HG02973 (cell line): ENCODE measurements around the gene SLC9A3.
"Not testable (repeated sequence)": the region's sequence is repeated elsewhere in the genome, so short reads cannot be mapped to it uniquely, and the experiment has no call there.

Experiments
- ATAC-seq: cut with Tn5 transposase; IDR thresholded peaks from one replicate; pipeline ENCODE4 v1.9.1; 2021; ENCODE audit warnings: moderate library complexity; ENCODE audit not compliant: unreplicated experiment

Gene SLC9A3

DNA sequence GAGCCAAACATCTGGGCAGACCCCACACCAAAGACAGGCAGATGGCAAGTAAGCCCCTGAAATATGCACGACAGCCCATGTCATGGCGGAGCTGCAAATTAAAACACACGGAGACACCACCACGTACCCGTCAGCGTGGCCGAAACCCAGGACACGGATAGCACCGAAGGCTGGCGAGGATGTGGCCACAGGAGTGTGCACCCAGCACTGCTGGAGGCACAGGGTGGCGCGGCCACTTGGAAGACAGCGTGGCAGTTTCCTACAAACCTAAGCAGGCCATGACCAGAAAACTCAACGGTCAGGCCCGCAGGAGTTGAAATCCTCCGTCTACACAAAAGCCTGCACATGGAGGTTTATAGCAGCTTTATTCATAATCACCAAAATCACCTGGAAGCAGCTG, 12.8 kb downstream of the SLC9A3 start:
- ATAC-seq: no peak

GRCh38 chr5:510521-510920, 13.7 kb downstream of the SLC9A3 start:
- no peak for ATAC-seq

DNA sequence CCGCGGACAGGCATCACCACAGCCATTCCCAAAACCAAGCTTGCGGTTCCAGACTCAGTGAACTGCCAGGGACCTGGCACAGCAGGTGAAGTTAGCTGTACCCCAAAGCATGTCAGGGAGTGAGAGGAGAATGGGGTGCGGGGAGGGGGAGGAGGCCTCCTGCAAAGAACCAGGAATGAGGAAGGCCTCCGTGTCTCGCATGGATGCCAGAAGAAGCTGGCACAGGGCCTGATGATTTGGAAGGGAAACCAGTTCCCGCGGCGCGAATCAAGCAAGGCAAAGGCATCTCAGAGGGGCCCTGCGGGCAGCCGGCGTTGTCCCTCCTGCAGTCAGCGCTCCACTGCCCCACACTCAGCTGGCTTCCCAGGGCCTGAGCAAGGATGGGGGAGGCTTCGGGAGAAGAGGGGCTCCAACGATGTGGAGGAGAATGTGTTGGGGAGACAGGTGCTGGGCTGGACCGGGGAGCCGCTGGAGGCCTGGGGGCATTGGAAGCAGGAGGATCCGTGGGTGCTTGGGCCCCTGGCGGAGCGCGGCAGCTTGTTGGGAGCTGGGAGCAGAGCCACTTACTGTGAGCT, 14.6 kb downstream of the SLC9A3 start:
- no peak for ATAC-seq

- not testable (repeated sequence) for ATAC-seq
Observed at GRCh38 chr5:507986-508575, 16.2 kb downstream of the SLC9A3 start.

- ATAC-seq: no peak
Observed at GRCh38 chr5:505951-506525, 18.2 kb downstream of the SLC9A3 start.

- no peak for ATAC-seq
Observed at GRCh38 chr5:504326-505154, 19.7 kb downstream of the SLC9A3 start.

- ATAC-seq: no peak
Observed at GRCh38 chr5:502325-503079, 21.7 kb downstream of the SLC9A3 start.

DNA sequence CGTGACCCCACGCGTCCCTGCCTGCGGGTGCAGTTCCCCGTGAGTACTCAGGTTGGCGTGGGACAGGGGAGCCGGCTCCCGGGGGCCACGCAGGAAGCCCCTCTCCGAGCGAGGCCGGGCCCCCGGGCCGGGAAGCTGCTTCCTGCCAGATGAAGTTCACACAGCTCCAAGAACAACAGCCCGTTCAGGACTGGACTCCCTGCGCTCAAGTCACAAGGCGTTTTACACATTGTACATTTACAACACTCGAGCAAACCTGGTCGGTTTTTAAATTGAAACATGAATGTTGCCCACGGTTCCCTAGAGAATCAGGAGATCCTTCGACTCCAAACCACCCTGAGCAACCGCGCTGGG, 22.4 kb downstream of the SLC9A3 start:
- no peak for ATAC-seq

DNA sequence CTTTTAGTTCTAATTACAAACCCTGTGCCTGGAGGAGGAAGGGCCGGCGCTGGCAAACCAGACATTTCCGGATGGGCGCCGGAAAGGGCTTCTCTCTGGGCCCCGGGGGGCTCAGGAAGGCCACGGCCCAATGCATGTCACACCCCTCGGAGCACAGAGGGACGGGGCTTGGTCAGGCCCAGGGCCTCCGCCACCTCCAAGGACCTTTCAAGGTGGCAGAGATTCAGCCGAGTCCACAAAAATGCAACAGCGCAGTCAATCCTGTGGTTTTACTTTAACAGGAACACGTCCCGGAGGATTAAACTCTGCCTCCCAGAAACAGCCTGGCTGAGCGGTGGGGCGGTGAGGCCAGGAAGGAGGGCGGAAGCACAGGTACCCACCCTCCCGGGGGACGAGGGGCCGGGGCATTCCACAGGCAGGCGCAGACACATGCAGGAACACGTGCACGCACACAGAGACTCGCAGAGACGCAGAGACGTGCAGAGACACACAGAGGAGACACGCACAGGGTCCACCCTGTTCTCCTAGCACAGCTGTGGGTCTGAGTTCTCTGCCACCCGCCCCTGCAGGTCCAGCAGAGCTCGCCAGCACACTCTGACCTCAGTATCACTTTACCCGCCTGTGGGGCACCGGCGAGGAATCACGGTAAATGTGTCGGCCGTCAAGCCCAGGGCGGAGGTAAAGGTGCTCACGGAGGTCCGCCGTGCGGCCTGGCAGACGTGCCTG, 23.0 kb downstream of the SLC9A3 start:
- no peak for ATAC-seq

GRCh38 chr5:500491-500890, 23.8 kb downstream of the SLC9A3 start:
- ATAC-seq: no peak

GRCh38 chr5:499233-500209, 24.7 kb downstream of the SLC9A3 start:
- no peak for ATAC-seq

DNA sequence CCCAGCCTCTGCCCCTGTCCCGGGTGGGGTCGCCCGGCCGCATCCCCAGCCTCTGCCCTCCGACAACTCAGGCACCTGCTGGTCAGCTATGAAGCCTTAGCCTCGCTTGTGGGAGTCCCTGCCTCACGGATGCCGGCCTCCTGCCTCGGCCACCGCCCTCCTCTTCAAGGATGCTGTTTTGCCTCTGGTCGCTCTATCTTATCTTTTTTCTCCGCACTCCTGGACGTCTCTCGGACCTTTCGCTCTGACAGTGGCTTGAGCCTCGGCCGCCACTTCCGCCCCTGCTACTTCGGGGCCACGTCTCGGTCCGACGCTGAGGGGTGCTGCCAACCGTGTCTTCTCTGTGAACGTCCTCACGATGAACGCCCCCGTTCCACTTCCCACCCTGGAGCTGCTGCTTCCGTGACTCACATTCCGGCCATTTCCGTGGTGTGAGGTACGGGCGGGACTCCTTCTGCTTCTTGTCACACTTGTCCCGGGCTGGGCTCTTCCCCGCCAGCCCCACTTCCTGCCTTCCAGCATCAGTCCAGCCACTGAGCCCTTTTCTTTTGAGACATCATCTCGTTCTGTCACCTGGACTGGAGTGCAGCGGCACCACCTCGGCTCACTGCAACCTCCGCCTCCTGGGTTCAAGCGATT, 26.3 kb downstream of the SLC9A3 start:
- ATAC-seq: no peak

GRCh38 chr5:497090-497700, 27.1 kb downstream of the SLC9A3 start:
- ATAC-seq: no peak

GRCh38 chr5:496028-496427, 28.2 kb downstream of the SLC9A3 start:
- no peak for ATAC-seq

DNA sequence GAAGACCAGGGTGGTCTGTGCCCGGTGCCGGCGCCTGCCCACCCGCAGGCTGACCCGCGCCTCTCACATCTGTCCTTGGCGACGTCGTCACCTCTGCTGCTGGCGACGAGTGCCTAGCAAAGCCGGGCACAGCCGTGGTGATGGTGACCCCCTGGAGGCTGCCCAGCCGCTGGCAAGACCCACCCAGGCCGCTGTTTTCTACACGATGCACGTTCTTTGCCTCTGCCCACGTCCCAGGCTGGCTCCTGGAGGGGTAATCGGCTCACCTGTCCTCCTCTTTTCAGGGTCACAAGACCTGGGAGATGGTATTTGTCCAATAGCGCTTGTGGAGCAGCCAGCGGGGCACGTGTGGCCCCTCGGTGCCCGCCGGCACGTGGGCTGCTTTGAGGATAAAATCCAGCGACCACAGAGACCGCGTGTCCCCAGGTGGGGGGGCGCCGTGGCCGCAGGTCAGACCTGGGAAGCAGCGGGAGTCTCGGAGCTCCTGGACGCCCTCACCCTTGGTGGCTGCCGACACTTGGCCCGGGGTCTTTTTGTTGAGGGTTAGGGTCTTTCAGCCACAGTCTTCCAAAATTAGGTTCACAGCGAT, 29.5 kb downstream of the SLC9A3 start:
- no peak for ATAC-seq

- no peak for ATAC-seq
Observed at GRCh38 chr5:493758-494157, 30.5 kb downstream of the SLC9A3 start.

GRCh38 chr5:493119-493701, 31.0 kb downstream of the SLC9A3 start:
- no peak for ATAC-seq
